ENCODE data around the gene THSD1. TPM values are rescaled to one million over a fixed set of nuclear protein-coding genes. Genes with fewer than 3 reads are reported as not detected.

Gene THSD1
- polyA plus RNA-seq, 1 donor from 2014 or later: 2.3 TPM

- Histone ChIP-seq H3K4me3 (ENCODE audit: low read length) (no peak overlapping the region), H3K36me3 (ENCODE audit: insufficient read depth, low read length) (no peaks in the 10 kb centered on the region), H4K20me1 (ENCODE audit: insufficient read depth) (no peaks in the 10 kb centered on the region), H3K27me3 (ENCODE audit: insufficient read depth, low read depth, low read length) (no peaks in the 10 kb centered on the region), H3K4me2 (ENCODE audit: low read length) (no peak overlapping the region), H3K27ac (ENCODE audit: low read length) (no peak overlapping the region), H3K9me2 (ENCODE audit: insufficient read depth, low read length) (no peaks in the 10 kb centered on the region), H3K79me2 (replicated peaks; ENCODE audit: insufficient read depth, low read length) (no peaks in the 10 kb centered on the region), H2AFZ (ENCODE audit: low read depth, low read length) (no peak overlapping the region), H3K9me3 (ENCODE audit: low read length) (no peaks in the 10 kb centered on the region), H3K9ac (ENCODE audit: low read length) (no peak overlapping the region), H3F3A (ENCODE audit: insufficient read depth, low read length, poor library complexity, severe bottlenecking) (no peaks in the 10 kb centered on the region)
- TF ChIP-seq TAF1 (IDR thresholded peaks at IDR 0.05; ENCODE audit: low read depth) (no peak), REST (IDR thresholded peaks at IDR 0.05; ENCODE audit: borderline replicate concordance) (no peak), MXI1 (conservative IDR thresholded peaks at IDR 0.05; ENCODE audit: poor library complexity, severe bottlenecking) (no peak), SMC3 (conservative IDR thresholded peaks at IDR 0.05; ENCODE audit: poor library complexity) (no peak), EP300 (conservative IDR thresholded peaks at IDR 0.05; ENCODE audit: poor library complexity, severe bottlenecking) (no peak), RAD21 (conservative IDR thresholded peaks at IDR 0.05) (no peak), POLR2AphosphoS5 (IDR thresholded peaks at IDR 0.05) (no peak), CTCF (IDR thresholded peaks at IDR 0.05; ENCODE audit: poor library complexity, severe bottlenecking) (no peak), EZH2 (IDR thresholded peaks at IDR 0.05; ENCODE audit: borderline replicate concordance, insufficient read depth, low read length, poor library complexity, severe bottlenecking) (no peak)
Observed at GRCh38 chr13:52359534-52359933, 46.4 kb downstream of the THSD1 start.

GRCh38 chr13:52356327-52356726 is 49.6 kb downstream of the THSD1 start:
- H3K9me3 ChIP-seq (ENCODE audit: low read length): no peaks in the 10 kb centered on the region
- no peaks in the 10 kb centered on the region for H3K36me3 ChIP-seq (ENCODE audit: insufficient read depth, low read length)
- H3K27ac ChIP-seq (ENCODE audit: low read length): no peak overlapping the region
- TF ChIP-seq MXI1 (conservative IDR thresholded peaks at IDR 0.05; ENCODE audit: poor library complexity, severe bottlenecking) (no peak), EZH2 (IDR thresholded peaks at IDR 0.05; ENCODE audit: borderline replicate concordance, insufficient read depth, low read length, poor library complexity, severe bottlenecking) (no peak), REST (IDR thresholded peaks at IDR 0.05; ENCODE audit: borderline replicate concordance) (no peak), EP300 (conservative IDR thresholded peaks at IDR 0.05; ENCODE audit: poor library complexity, severe bottlenecking) (no peak), POLR2AphosphoS5 (IDR thresholded peaks at IDR 0.05) (no peak), TAF1 (IDR thresholded peaks at IDR 0.05; ENCODE audit: low read depth) (no peak), CTCF (IDR thresholded peaks at IDR 0.05; ENCODE audit: poor library complexity, severe bottlenecking) (no peak), RAD21 (conservative IDR thresholded peaks at IDR 0.05) (no peak), SMC3 (conservative IDR thresholded peaks at IDR 0.05; ENCODE audit: poor library complexity) (no peak)
- no peaks in the 10 kb centered on the region for H3K79me2 ChIP-seq (replicated peaks; ENCODE audit: insufficient read depth, low read length)
- no peak overlapping the region for H3K9ac ChIP-seq (ENCODE audit: low read length)
- H3K4me3 ChIP-seq (ENCODE audit: low read length): no peak overlapping the region
- H3K9me2 ChIP-seq (ENCODE audit: insufficient read depth, low read length): no peaks in the 10 kb centered on the region
- H2AFZ ChIP-seq (ENCODE audit: low read depth, low read length): no peak overlapping the region
- H3F3A ChIP-seq (ENCODE audit: insufficient read depth, low read length, poor library complexity, severe bottlenecking): no peaks in the 10 kb centered on the region
- H4K20me1 ChIP-seq (ENCODE audit: insufficient read depth): no peaks in the 10 kb centered on the region
- no peaks in the 10 kb centered on the region for H3K27me3 ChIP-seq (ENCODE audit: insufficient read depth, low read depth, low read length)
- no peak overlapping the region for H3K4me2 ChIP-seq (ENCODE audit: low read length)

Measured in neural cell (in vitro differentiated cells).